Erythroblast (primary cell): ENCODE results near the gene CSTPP1.

Experiments
- GATA1 ChIP-seq: IDR thresholded peaks from 2 replicates; pipeline ENCODE4 v1.6.1; 2011; ENCODE audit warnings: low read depth, mild to moderate bottlenecking, control low read depth, low read length, moderate library complexity
- POLR2A ChIP-seq: IDR thresholded peaks from 2 replicates; pipeline ENCODE4 v1.6.1; 2011; ENCODE audit warnings: mild to moderate bottlenecking, low read length

DNA sequence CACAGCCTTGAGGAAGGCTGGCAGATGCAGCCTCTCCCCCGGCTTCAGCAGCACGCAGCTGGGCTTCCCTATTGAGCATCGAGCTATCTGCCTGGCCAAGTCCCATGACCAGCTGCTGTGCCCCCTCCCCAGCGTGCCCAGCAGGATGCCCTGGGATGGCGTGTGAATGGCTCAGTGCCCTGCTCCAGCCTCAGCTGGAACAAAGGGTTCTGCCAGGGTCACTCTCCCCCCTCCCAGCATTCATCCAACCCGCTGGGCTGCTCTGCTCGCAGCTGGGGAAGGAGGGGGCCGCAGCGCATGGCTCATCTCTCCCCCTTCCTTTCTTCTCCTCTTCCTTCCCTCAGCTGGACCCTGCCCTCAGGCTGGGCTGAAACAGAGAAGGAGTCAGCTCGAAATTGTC, 32.7 kb upstream of the CSTPP1 start:
- TF ChIP-seq POLR2A (no peak), GATA1 (no peak)
